HCT116 (cell line): ENCODE data around the gene TAS2R3. TPM values are rescaled to one million over a fixed set of nuclear protein-coding genes. Genes with fewer than 3 reads are reported as not detected.
A peak's percentile ranks its signal among the peaks of the same experiment; 100 is the strongest.

Source experiments
- ATAC-seq: fragments of 200-7000 bp; cut with Tn5 transposase; 2 replicates; pipeline ENCODE4 v1.9.1; 2020; ENCODE audit warnings: mild to moderate bottlenecking, moderate library complexity
- Bru-seq: library from RNA; stranded (reverse); fragments of 400-500 nt; gene quantifications from one replicate; lab custom pipeline; 2021; lab: Mats Ljungman, UMichigan
- BruChase-seq, 2 experiments: library from RNA; stranded (reverse); fragments of 400-500 nt; gene quantifications; one replicate each; lab custom pipeline; 2021; lab: Mats Ljungman, UMichigan
- BruUV-seq: library from RNA; stranded (reverse); fragments of 400-500 nt; replicated peaks from 2 replicates; lab custom pipeline; 2021; lab: Mats Ljungman, UMichigan
- CTCF ChIA-PET: fragments of 300-600 bp; sonication (Branson Sonifier 250); formaldehyde crosslinking; loops from one replicate; lab custom pipeline; 2021; ENCODE audit warnings: antibody characterized with exemption; lab: Charles Lee
- POLR2A ChIA-PET: fragments of 300-600, 350-600 bp; sonication (Branson Sonifier 250); formaldehyde crosslinking; loops from one replicate; lab custom pipeline; 2021; ENCODE audit warnings: antibody characterized with exemption; lab: Charles Lee
- RAD21 ChIA-PET, 2 experiments: fragments of 300-600 bp; sonication (Branson Sonifier 250); formaldehyde crosslinking; loops; one replicate each; lab custom pipeline; 2023; ENCODE audit warnings: low total read pairs in 2 of 2; ENCODE audit not compliant: uncharacterized antibody in 2 of 2, unreplicated experiment in 2 of 2, low non-redundant PET in 1 of 2; lab: Charles Lee
- DNase-seq: peaks from one replicate; pipeline ENCODE4 v3.0.0-alpha.2; 2010; ENCODE audit warnings: low read depth, low spot score
- H2AFZ ChIP-seq: fragments of 200-600 bp; shearing (Covaris generic), sonication (generic); 2 replicates; pipeline ENCODE4 v1.6.1; 2017; ENCODE audit warnings: low read depth, mixed run types, mixed read lengths, antibody characterized with exemption, low read length; ENCODE audit not compliant: poor library complexity, severe bottlenecking
- H3K27ac ChIP-seq: 2 replicates; pipeline ENCODE4 v1.5.1; 2012; ENCODE audit warnings: low read depth, low read length
- H3K27me3 ChIP-seq: fragments of 200-600 bp; sonication (generic); 2 replicates; pipeline ENCODE4 v1.6.1; 2016; ENCODE audit warnings: mixed run types, low read length, mixed read lengths; ENCODE audit not compliant: insufficient read depth
- H3K36me3 ChIP-seq, 2 experiments: fragments of 200-500 bp in 1 of 2; fragments of 200-600 bp in 1 of 2; sonication (Bioruptor generic) in 1 of 2; sonication (generic) in 1 of 2; 2 replicates each; pipeline versions ENCODE4 v1.5.1 to v1.6.1; 2014 to 2016; ENCODE audit warnings: low read length in 2 of 2, inconsistent platforms in 1 of 2, mixed read lengths in 1 of 2, mixed run types in 1 of 2; ENCODE audit not compliant: insufficient read depth in 2 of 2, control insufficient read depth in 1 of 2
- H3K4me1 ChIP-seq, 2 experiments: fragments of 200-600 bp in 1 of 2; sonication (generic) in 1 of 2; 2 replicates each; pipeline versions ENCODE4 v1.5.1 to v1.6.1; 2012 to 2017; ENCODE audit warnings: low read length in 2 of 2, inconsistent platforms in 1 of 2, mild to moderate bottlenecking in 1 of 2, mixed read lengths in 1 of 2, mixed run types in 1 of 2, moderate library complexity in 1 of 2; ENCODE audit not compliant: insufficient read depth in 2 of 2, control insufficient read depth in 1 of 2
- H3K4me2 ChIP-seq: fragments of 200-600 bp; sonication (generic); 2 replicates; pipeline ENCODE4 v1.6.1; 2017; ENCODE audit warnings: mixed run types, low read length, mixed read lengths
- H3K4me3 ChIP-seq, 2 experiments: fragments of 200-600 bp in 1 of 2; sonication (generic) in 1 of 2; replicated peaks in 1 of 2; 2 replicates each; pipeline ENCODE4 v1.5.1; 2011 to 2016; ENCODE audit warnings: low read length in 2 of 2, control low read depth in 1 of 2, low read depth in 1 of 2, mild to moderate bottlenecking in 1 of 2, mixed read lengths in 1 of 2, mixed run types in 1 of 2
- H3K79me2 ChIP-seq: fragments of 200-600 bp; sonication (generic); 2 replicates; pipeline ENCODE4 v1.6.1; 2017; ENCODE audit warnings: mild to moderate bottlenecking, mixed run types, low read length, moderate library complexity, mixed read lengths; ENCODE audit not compliant: insufficient read depth
- H3K9ac ChIP-seq: fragments of 200-600 bp; sonication (generic); 2 replicates; pipeline ENCODE4 v1.6.1; 2016; ENCODE audit warnings: low read length, mixed read lengths
- H3K9me2 ChIP-seq: fragments of 200-600 bp; sonication (generic), shearing (Covaris generic); 2 replicates; pipeline ENCODE4 v1.6.1; 2017; ENCODE audit warnings: mixed run types, mild to moderate bottlenecking, moderate library complexity; ENCODE audit not compliant: insufficient read depth
- H3K9me3 ChIP-seq, 2 experiments: fragments of 200-500 bp in 1 of 2; fragments of 200-600 bp in 1 of 2; sonication (Bioruptor generic) in 1 of 2; sonication (generic) in 1 of 2; 2 replicates each; pipeline ENCODE4 v1.6.1; 2014 to 2017; ENCODE audit warnings: low read length in 2 of 2, mixed read lengths in 2 of 2, inconsistent platforms in 1 of 2, low read depth in 1 of 2, mild to moderate bottlenecking in 1 of 2, mixed run types in 1 of 2, moderate library complexity in 1 of 2; ENCODE audit not compliant: control insufficient read depth in 1 of 2, insufficient read depth in 1 of 2
- H4K20me1 ChIP-seq: fragments of 200-600 bp; sonication (generic), shearing (Covaris generic); 2 replicates; pipeline ENCODE4 v1.6.1; 2017; ENCODE audit warnings: mixed run types, mild to moderate bottlenecking, moderate library complexity; ENCODE audit not compliant: insufficient read depth
- ATF3 ChIP-seq: IDR thresholded peaks from 2 replicates; pipeline ENCODE4 v1.6.1; 2012
- CBX3 ChIP-seq: IDR thresholded peaks from 2 replicates; pipeline ENCODE4 v1.6.1; 2012; ENCODE audit warnings: low read depth
- CEBPB ChIP-seq: IDR thresholded peaks from 2 replicates; pipeline ENCODE4 v1.6.1; 2012; ENCODE audit warnings: low read depth
- CTCF ChIP-seq, 3 experiments: fragments of 200-600 bp in 1 of 3; sonication (generic) in 1 of 3; IDR thresholded peaks in 2 of 3; conservative IDR thresholded peaks in 1 of 3; 2 replicates each; pipeline ENCODE4 v1.5.1; 2012 to 2017; ENCODE audit warnings: low read depth in 2 of 3, low read length in 2 of 3, antibody characterized with exemption in 1 of 3, borderline replicate concordance in 1 of 3, control low read depth in 1 of 3, mild to moderate bottlenecking in 1 of 3, mixed read lengths in 1 of 3, mixed run types in 1 of 3, moderate library complexity in 1 of 3; ENCODE audit not compliant: insufficient read depth in 1 of 3
- EGR1 ChIP-seq: IDR thresholded peaks from 2 replicates; pipeline ENCODE4 v1.6.1; 2012; ENCODE audit warnings: low read depth
- ELF1 ChIP-seq: IDR thresholded peaks from 2 replicates; pipeline ENCODE4 v1.6.1; 2012; ENCODE audit warnings: low read depth, borderline replicate concordance
- EZH2 ChIP-seq: fragments of 200-600 bp; sonication (generic); IDR thresholded peaks from 2 replicates; pipeline ENCODE4 v1.6.1; 2017; ENCODE audit warnings: antibody characterized with exemption, mixed run types
- EZH2phosphoT487 ChIP-seq: fragments of 200-600 bp; IDR thresholded peaks from 2 replicates; pipeline ENCODE4 v1.6.1; 2018; ENCODE audit warnings: antibody characterized with exemption, borderline replicate concordance
- FOSL1 ChIP-seq: IDR thresholded peaks from 2 replicates; pipeline ENCODE4 v1.6.1; 2012; ENCODE audit warnings: low read depth
- JUND ChIP-seq: IDR thresholded peaks from 2 replicates; pipeline ENCODE4 v1.6.1; 2012
- POLR2A ChIP-seq: IDR thresholded peaks from 2 replicates; pipeline ENCODE4 v1.7.0; 2011; ENCODE audit warnings: borderline replicate concordance; ENCODE audit not compliant: insufficient read depth, insufficient read length; ENCODE audit errors: extremely low read depth
- REST ChIP-seq: IDR thresholded peaks from 2 replicates; pipeline ENCODE4 v1.6.1; 2012; ENCODE audit warnings: low read depth
- TCF7L2 ChIP-seq: IDR thresholded peaks from 2 replicates; pipeline ENCODE4 v1.7.0; 2011; ENCODE audit warnings: borderline replicate concordance, inconsistent platforms; ENCODE audit not compliant: insufficient read depth, insufficient read length; ENCODE audit errors: extremely low read depth
- YY1 ChIP-seq: IDR thresholded peaks from 2 replicates; pipeline ENCODE4 v1.6.1; 2011; ENCODE audit warnings: low read length, low read depth, moderate library complexity, mild to moderate bottlenecking; ENCODE audit not compliant: insufficient replicate concordance; ENCODE audit errors: extremely low read depth
- ZBTB33 ChIP-seq: IDR thresholded peaks from 2 replicates; pipeline ENCODE4 v1.6.1; 2011; ENCODE audit warnings: mild to moderate bottlenecking, low read length, moderate library complexity; ENCODE audit not compliant: insufficient replicate concordance; ENCODE audit errors: extremely low read depth
- ZFX ChIP-seq: fragments of 450-650 bp; IDR thresholded peaks from 2 replicates; pipeline ENCODE4 v1.6.1; 2017
- ZNF274 ChIP-seq: fragments of 200-500 bp; sonication (Bioruptor generic); IDR thresholded peaks from 2 replicates; pipeline ENCODE4 v1.6.1; 2014; ENCODE audit warnings: mild to moderate bottlenecking, low read depth, low read length, inconsistent platforms
- intact Hi-C: fragments of 100-400 bp; cut with micrococcal nuclease; formaldehyde crosslinking; loops from 2 replicates; pipeline ENCODE4 v1.10.0; 2022
- long read RNA-seq: library from polyadenylated mRNA; unstranded; transcript quantifications from one replicate; pipeline ENCODE4 v2.0.0, GENCODE V29; 2021; ENCODE audit not compliant: unreplicated experiment
- polyA plus RNA-seq: library from polyadenylated mRNA; unstranded; fragments of >200 nt; gene quantifications from 2 replicates; pipeline ENCODE4 v1.2.1, GENCODE V29; 2012; ENCODE audit warnings: missing spikeins
- total RNA-seq: library from RNA; stranded (reverse); gene quantifications from one replicate; pipeline ENCODE4 v1.2.1, GENCODE V29; 2021; ENCODE audit not compliant: unreplicated experiment

Gene TAS2R3
- total RNA-seq (1.4 TPM), Bru-seq, nascent RNA (percentile 88 among the genes with signal in this experiment), BruChase-seq, experiment 1, labeled RNA remaining after a 6-hour chase (percentile 97 among the genes with signal in this experiment), BruChase-seq, experiment 2, labeled RNA remaining after a 2-hour chase (percentile 97 among the genes with signal in this experiment)
- polyA plus RNA-seq: 0.14 TPM in 1 of 2 replicates, not detected in the other
- long read RNA-seq: 0 reads

GRCh38 chr7:141763797-141764196, at the start of gene TAS2R3:
TSS of gene TAS2R3 (plus strand) at chr7:141764097. CDS start at chr7:141764159, 62 bp downstream.
- RAD21 ChIA-PET: no interaction called here
- H3K4me1 ChIP-seq: no peaks in the 10 kb centered on the region
- intact Hi-C loops: no loop called here
- H3K9me3 ChIP-seq: no peaks in the 10 kb centered on the region
- CTCF ChIA-PET: no interaction called here
- H3K79me2 ChIP-seq: no peaks in the 10 kb centered on the region
- POLR2A ChIA-PET: no interaction called here
- TF ChIP-seq EZH2 (no peak), CTCF (IDR thresholded peaks at IDR 0.05 in 2 of 3, conservative IDR thresholded peaks at IDR 0.05 in 1 of 3; ENCODE audit: borderline replicate concordance in 1 of 3, insufficient read depth in 1 of 3, low read depth in 2 of 3, low read length in 2 of 3) (no peak), JUND (no peak), ZFX (no peak), ATF3 (no peak), EGR1 (no peak), CEBPB (no peak), POLR2A (no peak), CBX3 (no peak), FOSL1 (no peak), YY1 (no peak), TCF7L2 (no peak), EZH2phosphoT487 (no peak), ZBTB33 (no peak), REST (no peak), ELF1 (no peak), ZNF274 (no peak)
- TF ChIP-seq, all 23 proteins: peak for 0
- DNase-seq: no peak
- BruUV-seq: no TSS peak
- Histone ChIP-seq H3K27me3 (no peaks in the 10 kb centered on the region), H3K9me2 (no peaks in the 10 kb centered on the region), H3K9ac (no peak within 1 kb of the TSS), H2AFZ (no peak within 1 kb of the TSS), H3K4me3 (no peak within 1 kb of the TSS), H4K20me1 (no peaks in the 10 kb centered on the region), H3K36me3 (peaks cover 3 to 7% of the 10 kb centered on the region in 2 experiments; a peak in 3 of 4 replicates), H3K27ac (no peak within 1 kb of the TSS), H3K4me2 (no peak within 1 kb of the TSS)
- ATAC-seq: no peak
